Measurements from ENCODE around the gene KLC1.
"Not testable (repeated sequence)": the region's sequence is repeated elsewhere in the genome, so short reads cannot be mapped to it uniquely, and the experiment has no call there.

The KLC1 gene

GRCh38 chr14:103662591-103662990, 33.6 kb downstream of the KLC1 start:
- DNase-seq: no peak

GRCh38 chr14:103663506-103663905, 34.5 kb downstream of the KLC1 start:
- no peak for DNase-seq

GRCh38 chr14:103667671-103668070, 38.7 kb downstream of the KLC1 start:
- no peak for DNase-seq

- DNase-seq: no peak
Measured at GRCh38 chr14:103668117-103668516, 39.1 kb downstream of the KLC1 start.

- DNase-seq: no peak
Measured at GRCh38 chr14:103669370-103669769, 40.4 kb downstream of the KLC1 start.

GRCh38 chr14:103671911-103672310, 42.9 kb downstream of the KLC1 start:
- no peak for DNase-seq

GRCh38 chr14:103675957-103676356, 46.9 kb downstream of the KLC1 start:
- no peak for DNase-seq

GRCh38 chr14:103676881-103677675, 48.1 kb downstream of the KLC1 start:
- no peak for DNase-seq

- DNase-seq: no peak
Measured at GRCh38 chr14:103679351-103679750, 50.3 kb downstream of the KLC1 start.

- no peak for DNase-seq
Measured at GRCh38 chr14:103680491-103681231, 51.6 kb downstream of the KLC1 start.

- DNase-seq: no peak
Measured at GRCh38 chr14:103683139-103683538, 54.1 kb downstream of the KLC1 start.

GRCh38 chr14:103684471-103684870, 55.5 kb downstream of the KLC1 start:
- no peak for DNase-seq

- no peak for DNase-seq
Measured at GRCh38 chr14:103684871-103685270, 55.9 kb downstream of the KLC1 start.

GRCh38 chr14:103685276-103686211, 56.5 kb downstream of the KLC1 start:
- DNase-seq: no peak

- no peak for DNase-seq
Measured at GRCh38 chr14:103686831-103687485, 57.9 kb downstream of the KLC1 start.

GRCh38 chr14:103687712-103688111, 58.7 kb downstream of the KLC1 start:
- no peak for DNase-seq

- no peak for DNase-seq
Measured at GRCh38 chr14:103688441-103688840, 59.4 kb downstream of the KLC1 start.

GRCh38 chr14:103688906-103689902, 60.2 kb downstream of the KLC1 start:
- DNase-seq: no peak

- no peak for DNase-seq
Measured at GRCh38 chr14:103690332-103690731, 61.3 kb downstream of the KLC1 start.

GRCh38 chr14:103691655-103692054, 62.6 kb downstream of the KLC1 start:
- DNase-seq: not testable (repeated sequence)

GRCh38 chr14:103692159-103692558, 63.1 kb downstream of the KLC1 start:
- DNase-seq: no peak
